Fibroblast of villous mesenchyme (primary cell): ENCODE measurements around the gene MSTN. TPM values are rescaled to one million over a fixed set of nuclear protein-coding genes. Genes with fewer than 3 reads are reported as not detected.
"Not testable (repeated sequence)": the region's sequence is repeated elsewhere in the genome, so short reads cannot be mapped to it uniquely, and the experiment has no call there.

Experiments
- DNase-seq: peaks from one replicate; pipeline ENCODE4 v3.0.0-alpha.2; 2010; ENCODE audit warnings: low read depth
- H3K4me3 ChIP-seq: 2 replicates; pipeline ENCODE4 v1.5.1; 2011; ENCODE audit warnings: low read depth, mild to moderate bottlenecking, low read length
- CTCF ChIP-seq: IDR thresholded peaks from 2 replicates; pipeline ENCODE4 v1.5.1; 2012; ENCODE audit warnings: low read depth, mild to moderate bottlenecking, low read length; ENCODE audit not compliant: insufficient read depth
- total RNA-seq: library from RNA; depleted of rRNA; stranded (reverse); fragments of >200 nt; gene quantifications from 2 replicates; pipeline ENCODE4 v1.2.3, GENCODE V29; 2012

MSTN gene
- total RNA-seq, 1 donor: under 0.01 TPM

GRCh38 chr2:190031969-190032618 lies 30.4 kb downstream of the MSTN start:
- no peak for TF ChIP-seq CTCF
- no peak for DNase-seq
- no peak overlapping the region for H3K4me3 ChIP-seq

GRCh38 chr2:190023860-190024259 lies 38.7 kb downstream of the MSTN start:
- TF ChIP-seq CTCF: peak; percentile 61
- DNase-seq: peak; percentile 50
- no peak overlapping the region for H3K4me3 ChIP-seq

- no peak overlapping the region for H3K4me3 ChIP-seq
- no peak for DNase-seq
- TF ChIP-seq CTCF: no peak
Observed at GRCh38 chr2:190020720-190021119, 41.8 kb downstream of the MSTN start.

- no peak overlapping the region for H3K4me3 ChIP-seq
- TF ChIP-seq CTCF: no peak
- DNase-seq: no peak
Observed at GRCh38 chr2:190017837-190018236, 44.7 kb downstream of the MSTN start.

GRCh38 chr2:190015969-190016368 lies 46.6 kb downstream of the MSTN start:
- not testable (repeated sequence) for DNase-seq, H3K4me3 ChIP-seq
